NCI-H226 (cell line): Measurements from ENCODE around the gene CRYZL1.

Experiments used
- DNase-seq: peaks from one replicate; pipeline ENCODE4 v3.0.0-alpha.2; 2015

The CRYZL1 gene

GRCh38 chr21:33557447-33557846, 84.1 kb downstream of the CRYZL1 start:
- no peak for DNase-seq

DNA sequence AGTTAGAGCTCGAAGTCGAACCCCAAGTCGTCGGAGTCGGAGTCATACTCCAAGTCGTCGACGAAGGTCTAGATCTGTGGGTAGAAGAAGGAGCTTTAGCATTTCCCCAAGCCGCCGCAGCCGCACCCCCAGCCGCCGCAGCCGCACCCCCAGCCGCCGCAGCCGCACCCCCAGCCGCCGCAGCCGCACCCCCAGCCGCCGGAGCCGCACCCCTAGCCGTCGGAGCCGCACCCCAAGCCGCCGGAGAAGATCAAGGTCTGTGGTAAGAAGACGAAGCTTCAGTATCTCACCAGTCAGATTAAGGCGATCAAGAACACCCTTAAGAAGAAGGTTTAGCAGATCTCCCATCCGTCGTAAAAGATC, 86.6 kb downstream of the CRYZL1 start:
- DNase-seq, result no peak

DNA sequence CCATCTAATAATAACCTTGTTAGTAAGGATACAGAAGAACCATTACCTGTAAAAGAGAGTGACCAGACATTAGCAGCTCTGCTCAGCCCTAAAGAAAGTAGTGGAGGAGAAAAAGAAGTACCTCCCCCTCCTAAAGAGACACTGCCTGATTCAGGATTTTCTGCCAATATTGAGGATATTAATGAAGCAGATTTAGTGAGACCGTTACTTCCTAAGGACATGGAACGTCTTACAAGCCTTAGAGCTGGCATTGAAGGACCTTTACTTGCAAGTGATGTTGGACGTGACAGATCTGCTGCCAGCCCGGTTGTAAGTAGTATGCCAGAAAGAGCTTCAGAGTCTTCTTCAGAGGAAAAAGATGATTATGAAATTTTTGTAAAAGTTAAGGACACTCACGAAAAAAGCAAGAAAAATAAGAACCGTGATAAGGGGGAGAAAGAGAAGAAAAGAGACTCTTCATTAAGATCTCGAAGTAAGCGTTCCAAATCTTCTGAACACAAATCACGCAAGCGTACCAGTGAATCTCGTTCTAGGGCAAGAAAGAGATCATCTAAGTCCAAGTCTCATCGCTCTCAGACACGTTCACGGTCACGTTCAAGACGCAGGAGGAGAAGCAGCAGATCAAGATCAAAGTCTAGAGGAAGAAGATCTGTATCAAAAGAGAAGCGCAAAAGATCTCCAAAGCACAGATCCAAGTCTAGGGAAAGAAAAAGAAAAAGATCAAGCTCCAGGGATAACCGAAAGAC, 87.1 kb downstream of the CRYZL1 start:
- DNase-seq, result no peak

GRCh38 chr21:33552999-33553598, 88.4 kb downstream of the CRYZL1 start:
- DNase-seq, result no peak

DNA sequence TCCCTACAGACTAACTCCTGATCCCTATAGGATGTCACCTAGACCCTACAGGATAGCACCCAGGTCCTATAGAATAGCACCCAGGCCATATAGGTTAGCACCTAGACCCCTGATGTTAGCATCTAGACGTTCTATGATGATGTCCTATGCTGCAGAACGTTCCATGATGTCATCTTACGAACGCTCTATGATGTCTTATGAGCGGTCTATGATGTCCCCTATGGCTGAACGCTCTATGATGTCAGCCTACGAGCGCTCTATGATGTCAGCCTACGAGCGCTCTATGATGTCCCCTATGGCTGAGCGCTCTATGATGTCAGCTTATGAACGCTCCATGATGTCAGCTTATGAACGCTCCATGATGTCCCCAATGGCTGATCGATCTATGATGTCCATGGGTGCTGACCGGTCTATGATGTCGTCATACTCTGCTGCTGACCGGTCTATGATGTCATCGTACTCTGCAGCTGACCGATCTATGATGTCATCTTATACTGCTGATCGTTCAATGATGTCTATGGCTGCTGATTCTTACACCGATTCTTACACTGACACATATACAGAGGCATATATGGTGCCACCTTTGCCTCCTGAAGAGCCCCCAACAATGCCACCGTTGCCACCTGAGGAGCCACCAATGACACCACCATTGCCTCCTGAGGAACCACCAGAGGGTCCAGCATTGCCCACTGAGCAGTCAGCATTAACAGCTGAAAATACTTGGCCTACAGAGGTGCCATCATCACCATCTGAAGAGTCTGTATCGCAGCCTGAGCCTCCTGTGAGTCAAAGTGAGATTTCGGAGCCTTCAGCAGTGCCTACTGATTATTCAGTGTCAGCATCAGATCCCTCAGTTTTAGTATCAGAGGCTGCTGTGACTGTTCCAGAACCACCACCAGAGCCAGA, 89.2 kb downstream of the CRYZL1 start:
- no peak for DNase-seq

- DNase-seq, result no peak
These were observed 89.9 kb downstream of the CRYZL1 start for GRCh38 chr21:33551664-33552063.

GRCh38 chr21:33550772-33551660, 90.5 kb downstream of the CRYZL1 start:
- no peak for DNase-seq

DNA sequence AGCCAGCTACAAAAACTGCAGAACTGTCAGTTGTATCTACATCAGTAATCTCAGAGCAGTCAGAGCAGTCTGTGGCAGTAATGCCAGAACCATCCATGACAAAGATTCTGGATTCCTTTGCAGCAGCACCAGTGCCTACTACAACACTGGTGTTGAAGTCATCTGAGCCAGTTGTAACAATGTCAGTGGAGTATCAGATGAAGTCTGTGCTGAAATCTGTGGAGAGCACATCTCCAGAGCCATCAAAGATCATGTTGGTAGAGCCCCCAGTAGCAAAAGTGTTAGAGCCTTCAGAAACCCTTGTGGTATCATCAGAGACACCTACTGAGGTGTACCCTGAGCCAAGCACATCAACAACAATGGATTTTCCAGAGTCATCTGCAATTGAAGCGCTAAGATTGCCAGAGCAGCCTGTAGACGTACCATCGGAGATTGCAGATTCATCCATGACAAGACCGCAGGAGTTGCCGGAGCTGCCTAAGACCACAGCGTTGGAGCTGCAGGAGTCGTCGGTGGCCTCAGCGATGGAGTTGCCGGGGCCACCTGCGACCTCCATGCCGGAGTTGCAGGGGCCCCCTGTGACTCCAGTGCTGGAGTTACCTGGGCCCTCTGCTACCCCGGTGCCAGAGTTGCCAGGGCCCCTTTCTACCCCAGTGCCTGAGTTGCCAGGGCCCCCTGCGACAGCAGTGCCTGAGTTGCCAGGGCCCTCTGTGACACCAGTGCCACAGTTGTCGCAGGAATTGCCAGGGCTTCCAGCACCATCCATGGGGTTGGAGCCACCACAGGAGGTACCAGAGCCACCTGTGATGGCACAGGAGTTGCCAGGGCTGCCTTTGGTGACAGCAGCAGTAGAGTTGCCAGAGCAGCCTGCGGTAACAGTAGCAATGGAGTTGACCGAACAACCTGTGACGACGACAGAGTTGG, 91.4 kb downstream of the CRYZL1 start:
- no peak for DNase-seq

- DNase-seq, result no peak
These were observed 95.5 kb downstream of the CRYZL1 start for GRCh38 chr21:33546086-33546485.

- DNase-seq, result no peak
These were observed 96.9 kb downstream of the CRYZL1 start for GRCh38 chr21:33544451-33545195.

DNA sequence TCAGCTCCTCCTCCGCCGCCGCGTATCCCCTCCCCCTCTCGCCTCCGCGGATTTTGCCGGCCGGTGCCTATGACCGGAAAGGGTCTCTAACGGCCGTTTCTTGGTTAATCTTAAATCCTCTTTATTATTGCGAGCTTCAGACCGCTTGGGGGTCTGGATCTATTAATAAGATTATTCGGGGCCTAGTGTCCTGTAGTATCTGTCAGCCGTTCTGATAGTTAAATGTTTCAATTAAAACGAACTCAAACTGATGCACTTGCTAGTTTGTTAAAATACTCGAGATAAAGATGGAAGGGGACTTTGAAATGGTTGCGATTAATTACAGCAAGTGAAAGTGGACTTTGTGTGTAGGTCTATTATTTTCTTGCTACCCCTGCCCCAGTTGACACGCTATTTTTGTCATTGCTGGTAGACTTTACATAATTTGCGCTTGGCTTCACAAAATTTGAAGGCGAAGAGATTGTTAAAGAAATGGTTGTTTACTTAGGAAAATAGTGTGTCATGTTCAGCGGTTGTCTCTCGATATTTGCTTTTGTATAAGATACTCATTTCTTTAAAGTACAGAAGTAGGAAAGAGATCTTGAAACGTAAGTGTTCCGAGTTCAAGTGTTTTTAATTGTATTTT, 97.9 kb downstream of the CRYZL1 start:
- DNase-seq, result peak; percentile 55

- DNase-seq, result peak; percentile 99
These were observed 98.7 kb downstream of the CRYZL1 start, which contains the start of gene SON for GRCh38 chr21:33542640-33543504. TSS of gene SON (plus strand) at chr21:33543038. CDS start at chr21:33543093, 55 bp downstream.

DNA sequence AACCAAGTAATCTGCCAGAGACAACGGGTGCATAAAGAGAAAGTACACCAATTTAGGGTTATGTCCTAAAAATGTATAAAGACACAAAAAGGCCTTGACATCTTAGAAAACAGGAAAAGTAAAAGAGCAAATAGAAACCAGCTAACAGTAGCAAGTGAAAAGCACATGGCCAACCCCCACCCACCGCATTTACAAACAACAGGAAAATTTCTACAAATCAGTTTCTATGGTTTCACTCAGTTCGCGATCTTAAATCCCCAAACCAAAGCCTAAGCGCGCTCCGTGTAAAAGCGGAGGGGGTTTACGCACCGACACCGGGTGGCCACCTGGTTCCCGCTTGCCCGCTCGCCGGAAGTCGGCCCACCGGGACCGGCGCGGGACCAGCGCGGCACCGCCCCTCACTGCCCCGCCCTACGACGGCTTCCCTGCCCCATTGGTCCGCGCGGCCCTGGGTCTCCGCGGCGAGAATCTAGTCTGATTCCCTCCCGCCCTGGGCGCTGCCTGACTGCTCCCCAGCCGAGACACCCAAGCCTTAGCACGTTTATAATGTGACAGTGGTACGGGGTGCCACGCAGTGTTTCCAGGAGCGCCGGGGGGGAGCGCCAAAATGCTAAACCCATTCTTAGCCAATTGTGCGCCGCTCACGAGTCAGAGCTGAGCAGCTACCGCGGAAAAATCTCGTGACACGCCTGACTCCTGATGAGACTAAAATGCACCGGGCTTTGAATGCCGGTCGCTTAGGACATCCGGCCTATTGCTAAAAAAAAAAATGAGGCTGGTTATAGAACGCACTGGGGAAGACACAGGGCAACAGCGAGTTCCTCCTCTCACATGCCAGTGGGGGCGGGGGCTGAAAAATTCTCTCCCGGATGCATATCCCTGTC, 99.5 kb downstream of the CRYZL1 start, which contains the start of gene GART:
GART (minus strand) TSS at position 362 of the 884 bp plus-strand sequence. CDS start 2,802 bp downstream, outside the sequence.
- peak; percentile 78 for DNase-seq

- DNase-seq, result peak; percentile 8
These were observed 100.3 kb downstream of the CRYZL1 start for GRCh38 chr21:33541105-33541711.

DNA sequence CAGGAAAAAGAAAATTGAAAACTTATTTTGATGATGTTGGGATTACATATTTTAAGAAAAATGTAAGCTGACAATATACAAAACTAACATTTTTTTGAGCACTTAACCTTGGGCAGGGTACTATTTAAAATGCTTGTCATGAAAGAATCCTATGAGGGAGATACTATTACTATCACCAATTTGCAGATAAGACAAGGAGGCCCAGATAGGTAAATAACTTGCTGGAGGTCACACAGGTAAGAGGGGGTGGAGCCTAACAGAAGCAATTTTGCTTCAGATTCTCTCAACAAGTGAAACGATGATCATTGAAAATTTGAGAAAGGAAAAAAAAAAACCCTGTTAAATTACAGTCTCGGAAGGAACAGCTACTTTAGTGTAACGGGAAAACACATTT, 100.8 kb downstream of the CRYZL1 start:
- DNase-seq, result no peak

GRCh38 chr21:33539616-33540015, 101.9 kb downstream of the CRYZL1 start:
- no peak for DNase-seq
